ENCODE measurements around the gene ABHD18.
"Not testable (repeated sequence)": the region's sequence is repeated elsewhere in the genome, so short reads cannot be mapped to it uniquely, and the experiment has no call there.

ABHD18 gene

GRCh38 chr4:127920521-127920920 lies 44.7 kb upstream of the ABHD18 start:
- no peak for TF ChIP-seq ZNF292 (tag by site-specific recombination; IDR thresholded peaks at IDR 0.05; ENCODE audit: borderline replicate concordance, low read depth)
- no peak for TF ChIP-seq GLI2 (tag by site-specific recombination; IDR thresholded peaks at IDR 0.05; ENCODE audit: borderline replicate concordance, low read depth)
- TF ChIP-seq KLF7 (tag by site-specific recombination; IDR thresholded peaks at IDR 0.05; ENCODE audit: borderline replicate concordance), result no peak
- TF ChIP-seq ZNF596 (tag by site-specific recombination; IDR thresholded peaks at IDR 0.05), result no peak
- no peak for TF ChIP-seq ZNF362 (tag by site-specific recombination; IDR thresholded peaks at IDR 0.05)
- TF ChIP-seq ZNF311 (tag by site-specific recombination; IDR thresholded peaks at IDR 0.05; ENCODE audit: borderline replicate concordance), result no peak
- Histone ChIP-seq H3K4me3 (ENCODE audit: low read depth, low read length) (no peak overlapping the region), H3K4me1 (ENCODE audit: control insufficient read depth, insufficient read depth, low read length) (no peaks in the 10 kb centered on the region), H3K9me3 (ENCODE audit: control insufficient read depth, insufficient read depth, low read depth, low read length) (no peaks in the 10 kb centered on the region), H3K36me3 (ENCODE audit: control insufficient read depth in 2 of 2, insufficient read depth in 1 of 2, low read length in 2 of 2) (peaks cover 3 to 34% of the 10 kb centered on the region in 2 experiments; a peak in 1 of 3 replicates), H3K27ac (ENCODE audit: extremely low read depth, low read depth, low read length) (no peak overlapping the region)
- POLR2A ChIA-PET, result no interaction called here
- CTCF ChIA-PET, result no interaction called here

- no peaks in the 10 kb centered on the region for H3K4me1 ChIP-seq (ENCODE audit: control insufficient read depth, insufficient read depth, low read length)
- ChIA-PET CTCF (no interaction called here), POLR2A (no interaction called here)
- TF ChIP-seq ZNF426 (tag by site-specific recombination; IDR thresholded peaks at IDR 0.05) (no peak), ZNF169 (tag by site-specific recombination; IDR thresholded peaks at IDR 0.05) (no peak), HOXA7 (CRISPR knock-in tag; IDR thresholded peaks at IDR 0.05; ENCODE audit: borderline replicate concordance) (no peak), REST (tag by site-specific recombination; IDR thresholded peaks at IDR 0.05) (no peak), RBAK (tag by site-specific recombination; IDR thresholded peaks at IDR 0.05) (no peak), SP7 (tag by site-specific recombination; IDR thresholded peaks at IDR 0.05) (no peak), ZNF121 (tag by site-specific recombination; IDR thresholded peaks at IDR 0.05) (0 out of 2 replicates have a peak, but pooled peaks have one; percentile 34)
- no peak overlapping the region for H3K27ac ChIP-seq (ENCODE audit: extremely low read depth, low read depth, low read length)
- no peaks in the 10 kb centered on the region for H3K9me3 ChIP-seq (ENCODE audit: control insufficient read depth, insufficient read depth, low read depth, low read length)
- H3K36me3 ChIP-seq (ENCODE audit: control insufficient read depth in 2 of 2, insufficient read depth in 1 of 2, low read length in 2 of 2), result peaks cover 3 to 37% of the 10 kb centered on the region in 2 experiments; a peak in 1 of 3 replicates
- no peak overlapping the region for H3K4me3 ChIP-seq (ENCODE audit: low read depth, low read length)
Measured at GRCh38 chr4:127922226-127922625, 43.0 kb upstream of the ABHD18 start.

GRCh38 chr4:127925720-127926119 lies 39.5 kb upstream of the ABHD18 start:
- POLR2A ChIA-PET; H3K27ac ChIP-seq (ENCODE audit: extremely low read depth, low read depth, low read length); CTCF ChIA-PET; H3K4me3 ChIP-seq (ENCODE audit: low read depth, low read length); H3K4me1 ChIP-seq (ENCODE audit: control insufficient read depth, insufficient read depth, low read length); H3K9me3 ChIP-seq (ENCODE audit: control insufficient read depth, insufficient read depth, low read depth, low read length): not testable (repeated sequence)
- peak; percentile 60; the same call in 1 of the 2 replicates for TF ChIP-seq ZNF146 (tag by site-specific recombination; IDR thresholded peaks at IDR 0.05)
- H3K36me3 ChIP-seq (ENCODE audit: control insufficient read depth in 2 of 2, insufficient read depth in 1 of 2, low read length in 2 of 2), result peaks cover 0 to 38% of the 10 kb centered on the region in 2 experiments; a peak in 2 of 3 replicates

- Histone ChIP-seq H3K9me3 (ENCODE audit: control insufficient read depth, insufficient read depth, low read depth, low read length) (no peaks in the 10 kb centered on the region), H3K27ac (ENCODE audit: extremely low read depth, low read depth, low read length) (no peak overlapping the region), H3K4me3 (ENCODE audit: low read depth, low read length) (no peak overlapping the region), H3K36me3 (ENCODE audit: control insufficient read depth in 2 of 2, insufficient read depth in 1 of 2, low read length in 2 of 2) (peaks cover 5 to 30% of the 10 kb centered on the region in 2 experiments; a peak in 2 of 3 replicates), H3K4me1 (ENCODE audit: control insufficient read depth, insufficient read depth, low read length) (no peaks in the 10 kb centered on the region)
- ChIA-PET POLR2A (interaction anchor here (0.5 to 0.7 kb wide), 2 partner anchors 44 to 868 kb away, joined by 3 read pairs; no protein-coding TSS in a partner anchor), CTCF (interaction anchor here (0.7 kb wide), 1 partner anchor 9 kb away, joined by 3 read pairs; no protein-coding TSS in a partner anchor)
- no peak for TF ChIP-seq ZNF416 (tag by site-specific recombination; IDR thresholded peaks at IDR 0.05)
- TF ChIP-seq EGR2 (tag by site-specific recombination; IDR thresholded peaks at IDR 0.05; ENCODE audit: low read depth), result no peak
- TF ChIP-seq ZNF184 (tag by site-specific recombination; IDR thresholded peaks at IDR 0.05), result no peak
- TF ChIP-seq ZNF394 (tag by site-specific recombination; IDR thresholded peaks at IDR 0.05; ENCODE audit: borderline replicate concordance), result no peak
- no peak for TF ChIP-seq TCF7L2 (IDR thresholded peaks at IDR 0.05; ENCODE audit: borderline replicate concordance, low read depth, low read length)
- TF ChIP-seq ZSCAN23 (tag by site-specific recombination; IDR thresholded peaks at IDR 0.05), result no peak
- no peak for TF ChIP-seq ZNF202 (tag by site-specific recombination; IDR thresholded peaks at IDR 0.05; ENCODE audit: borderline replicate concordance)
- no peak for TF ChIP-seq SALL2 (tag by site-specific recombination; IDR thresholded peaks at IDR 0.05; ENCODE audit: borderline replicate concordance)
- no peak for TF ChIP-seq ZNF362 (tag by site-specific recombination; IDR thresholded peaks at IDR 0.05)
Measured at GRCh38 chr4:127930175-127930574, 35.0 kb upstream of the ABHD18 start.

Measured in HEK293 (cell line).